ENCODE results near the gene MORN5. TPM values are rescaled to one million over a fixed set of nuclear protein-coding genes. Genes with fewer than 3 reads are reported as not detected.

The MORN5 gene
- total and polyA plus RNA-seq, 9 of the 15 experiments (the other 6 are each of a cell fraction or from before 2014, with no cell fraction given), result not detected

DNA sequence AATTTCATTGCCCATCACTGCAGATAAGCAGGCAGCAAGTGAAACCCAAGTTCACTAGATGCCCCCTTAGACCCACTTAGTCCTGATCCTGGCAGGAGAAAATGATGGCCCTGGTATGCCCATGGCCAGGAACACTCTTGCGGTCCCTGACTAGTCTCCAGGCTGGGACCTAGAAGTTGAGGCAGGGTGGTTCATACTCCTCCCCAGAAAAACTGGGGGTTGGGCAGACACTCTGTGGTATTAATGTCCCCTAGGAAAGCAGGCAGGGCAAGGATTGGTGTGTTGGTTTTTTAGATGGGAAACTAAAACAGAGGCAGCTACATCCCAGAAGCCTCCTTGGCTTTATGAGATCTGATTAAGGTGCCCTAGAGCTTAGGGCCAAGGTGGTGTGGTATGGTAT is 56.0 kb downstream of the MORN5 start (continued):
- TF ChIP-seq, protein P1, sequence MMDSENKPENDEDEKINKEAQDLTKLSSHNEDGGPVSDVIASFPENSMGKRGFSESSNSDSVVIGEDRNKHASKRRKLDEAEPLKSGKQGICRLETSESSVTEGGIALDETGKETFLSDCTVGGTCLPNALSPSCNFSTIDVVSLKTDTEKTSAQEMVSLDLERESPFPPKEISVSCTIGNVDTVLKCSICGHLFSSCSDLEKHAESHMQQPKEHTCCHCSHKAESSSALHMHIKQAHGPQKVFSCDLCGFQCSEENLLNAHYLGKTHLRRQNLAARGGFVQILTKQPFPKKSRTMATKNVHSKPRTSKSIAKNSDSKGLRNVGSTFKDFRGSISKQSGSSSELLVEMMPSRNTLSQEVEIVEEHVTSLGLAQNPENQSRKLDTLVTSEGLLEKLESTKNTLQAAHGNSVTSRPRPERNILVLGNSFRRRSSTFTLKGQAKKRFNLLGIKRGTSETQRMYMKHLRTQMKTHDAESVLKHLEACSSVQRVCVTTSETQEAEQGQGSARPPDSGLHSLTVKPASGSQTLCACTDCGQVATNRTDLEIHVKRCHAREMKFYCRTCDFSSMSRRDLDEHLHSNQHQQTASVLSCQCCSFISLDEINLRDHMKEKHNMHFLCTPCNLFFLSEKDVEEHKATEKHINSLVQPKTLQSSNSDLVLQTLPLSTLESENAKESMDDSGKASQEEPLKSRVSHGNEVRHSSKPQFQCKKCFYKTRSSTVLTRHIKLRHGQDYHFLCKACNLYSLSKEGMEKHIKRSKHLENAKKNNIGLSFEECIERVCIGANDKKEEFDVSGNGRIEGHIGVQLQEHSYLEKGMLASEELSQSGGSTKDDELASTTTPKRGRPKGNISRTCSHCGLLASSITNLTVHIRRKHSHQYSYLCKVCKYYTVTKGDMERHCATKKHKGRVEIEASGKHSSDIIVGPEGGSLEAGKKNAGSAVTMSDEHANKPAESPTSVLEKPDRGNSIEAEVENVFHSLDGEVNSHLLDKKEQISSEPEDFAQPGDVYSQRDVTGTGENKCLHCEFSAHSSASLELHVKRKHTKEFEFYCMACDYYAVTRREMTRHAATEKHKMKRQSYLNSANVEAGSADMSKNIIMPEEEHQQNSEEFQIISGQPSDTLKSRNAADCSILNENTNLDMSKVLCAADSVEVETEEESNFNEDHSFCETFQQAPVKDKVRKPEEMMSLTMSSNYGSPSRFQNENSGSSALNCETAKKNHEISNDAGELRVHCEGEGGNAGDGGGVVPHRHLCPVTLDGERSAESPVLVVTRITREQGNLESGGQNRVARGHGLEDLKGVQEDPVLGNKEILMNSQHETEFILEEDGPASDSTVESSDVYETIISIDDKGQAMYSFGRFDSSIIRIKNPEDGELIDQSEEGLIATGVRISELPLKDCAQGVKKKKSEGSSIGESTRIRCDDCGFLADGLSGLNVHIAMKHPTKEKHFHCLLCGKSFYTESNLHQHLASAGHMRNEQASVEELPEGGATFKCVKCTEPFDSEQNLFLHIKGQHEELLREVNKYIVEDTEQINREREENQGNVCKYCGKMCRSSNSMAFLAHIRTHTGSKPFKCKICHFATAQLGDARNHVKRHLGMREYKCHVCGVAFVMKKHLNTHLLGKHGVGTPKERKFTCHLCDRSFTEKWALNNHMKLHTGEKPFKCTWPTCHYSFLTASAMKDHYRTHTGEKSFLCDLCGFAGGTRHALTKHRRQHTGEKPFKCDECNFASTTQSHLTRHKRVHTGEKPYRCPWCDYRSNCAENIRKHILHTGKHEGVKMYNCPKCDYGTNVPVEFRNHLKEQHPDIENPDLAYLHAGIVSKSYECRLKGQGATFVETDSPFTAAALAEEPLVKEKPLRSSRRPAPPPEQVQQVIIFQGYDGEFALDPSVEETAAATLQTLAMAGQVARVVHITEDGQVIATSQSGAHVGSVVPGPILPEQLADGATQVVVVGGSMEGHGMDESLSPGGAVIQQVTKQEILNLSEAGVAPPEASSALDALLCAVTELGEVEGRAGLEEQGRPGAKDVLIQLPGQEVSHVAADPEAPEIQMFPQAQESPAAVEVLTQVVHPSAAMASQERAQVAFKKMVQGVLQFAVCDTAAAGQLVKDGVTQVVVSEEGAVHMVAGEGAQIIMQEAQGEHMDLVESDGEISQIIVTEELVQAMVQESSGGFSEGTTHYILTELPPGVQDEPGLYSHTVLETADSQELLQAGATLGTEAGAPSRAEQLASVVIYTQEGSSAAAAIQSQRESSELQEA (IDR thresholded peaks at IDR 0.05; ENCODE audit: low read depth), result no peak
- TF ChIP-seq, protein P2, sequence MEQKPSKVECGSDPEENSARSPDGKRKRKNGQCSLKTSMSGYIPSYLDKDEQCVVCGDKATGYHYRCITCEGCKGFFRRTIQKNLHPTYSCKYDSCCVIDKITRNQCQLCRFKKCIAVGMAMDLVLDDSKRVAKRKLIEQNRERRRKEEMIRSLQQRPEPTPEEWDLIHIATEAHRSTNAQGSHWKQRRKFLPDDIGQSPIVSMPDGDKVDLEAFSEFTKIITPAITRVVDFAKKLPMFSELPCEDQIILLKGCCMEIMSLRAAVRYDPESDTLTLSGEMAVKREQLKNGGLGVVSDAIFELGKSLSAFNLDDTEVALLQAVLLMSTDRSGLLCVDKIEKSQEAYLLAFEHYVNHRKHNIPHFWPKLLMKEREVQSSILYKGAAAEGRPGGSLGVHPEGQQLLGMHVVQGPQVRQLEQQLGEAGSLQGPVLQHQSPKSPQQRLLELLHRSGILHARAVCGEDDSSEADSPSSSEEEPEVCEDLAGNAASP (IDR thresholded peaks at IDR 0.05), result no peak
- TF ChIP-seq, protein P3, sequence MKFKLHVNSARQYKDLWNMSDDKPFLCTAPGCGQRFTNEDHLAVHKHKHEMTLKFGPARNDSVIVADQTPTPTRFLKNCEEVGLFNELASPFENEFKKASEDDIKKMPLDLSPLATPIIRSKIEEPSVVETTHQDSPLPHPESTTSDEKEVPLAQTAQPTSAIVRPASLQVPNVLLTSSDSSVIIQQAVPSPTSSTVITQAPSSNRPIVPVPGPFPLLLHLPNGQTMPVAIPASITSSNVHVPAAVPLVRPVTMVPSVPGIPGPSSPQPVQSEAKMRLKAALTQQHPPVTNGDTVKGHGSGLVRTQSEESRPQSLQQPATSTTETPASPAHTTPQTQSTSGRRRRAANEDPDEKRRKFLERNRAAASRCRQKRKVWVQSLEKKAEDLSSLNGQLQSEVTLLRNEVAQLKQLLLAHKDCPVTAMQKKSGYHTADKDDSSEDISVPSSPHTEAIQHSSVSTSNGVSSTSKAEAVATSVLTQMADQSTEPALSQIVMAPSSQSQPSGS (CRISPR knock-in tag; IDR thresholded peaks at IDR 0.05), result no peak

All from K562 (cell line).